Left ventricle myocardium superior (tissue), 1 donor: ENCODE measurements around the gene SNRPA. TPM values are rescaled to one million over a fixed set of nuclear protein-coding genes. Genes with fewer than 3 reads are reported as not detected.
"Not testable (repeated sequence)": the region's sequence is repeated elsewhere in the genome, so short reads cannot be mapped to it uniquely, and the experiment has no call there.

Experiments used
- ATAC-seq: fragments of 200-7000 bp; cut with Tn5 transposase; one replicate; pipeline ENCODE4 v1.9.1; 2020; ENCODE audit warnings: mild to moderate bottlenecking, moderate library complexity
- DNase-seq: peaks from one replicate; pipeline ENCODE4 v3.0.0-alpha.2; 2020
- intact Hi-C: fragments of 100-400 bp; cut with micrococcal nuclease; formaldehyde crosslinking; loops from one replicate; pipeline ENCODE4 v1.11.0; 2022
- total RNA-seq: library from RNA; stranded (reverse); fragmentation: NEBNext Ultra II Directional; extraction: Animal tissue kit (Norgen Biotek cat#: 25700); gene quantifications from one replicate; pipeline ENCODE4 v1.2.1, GENCODE V29; 2021
- donor health status: DM: no; HTN: yes; CAD: no; lungs with severe emphysema.

Gene SNRPA
- total RNA-seq, 1 donor from 2014 or later, result 41.6 TPM

DNA sequence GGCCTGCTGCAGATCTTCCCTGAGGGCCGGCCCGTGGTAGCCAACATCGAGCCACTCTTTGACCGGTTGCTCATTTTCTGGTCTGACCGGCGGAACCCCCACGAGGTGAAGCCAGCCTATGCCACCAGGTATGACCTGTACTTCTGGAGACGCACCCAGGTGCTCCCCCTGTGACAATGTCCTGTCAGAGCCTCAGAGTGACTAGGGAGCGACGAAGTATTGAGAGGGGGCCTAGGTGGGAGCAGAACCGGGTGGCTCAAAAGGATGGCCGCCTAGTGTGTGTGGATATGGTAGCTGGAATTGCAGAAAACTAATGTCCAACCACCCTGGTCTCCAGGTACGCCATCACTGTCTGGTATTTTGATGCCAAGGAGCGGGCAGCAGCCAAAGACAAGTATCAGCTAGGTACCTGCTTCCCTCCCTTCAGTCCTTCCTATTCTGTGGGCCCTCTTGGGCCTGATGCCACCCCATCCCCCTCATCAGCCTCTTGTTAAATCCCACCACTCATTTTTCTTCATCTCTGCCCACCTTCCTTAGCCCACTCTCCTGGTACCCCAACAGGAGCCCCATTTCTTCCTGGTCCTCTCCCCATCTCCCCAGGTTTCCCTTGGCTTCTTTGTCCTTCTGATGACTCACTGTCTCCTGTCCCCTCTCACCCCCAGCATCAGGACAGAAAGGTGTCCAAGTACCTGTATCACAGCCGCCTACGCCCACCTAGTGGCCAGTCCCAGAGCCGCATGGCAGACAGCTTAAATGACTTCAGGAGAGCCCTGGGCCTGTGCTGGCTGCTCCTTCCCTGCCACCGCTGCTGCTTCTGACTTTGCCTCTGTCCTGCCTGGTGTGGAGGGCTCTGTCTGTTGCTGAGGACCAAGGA is 56.4 kb downstream of the SNRPA start:
- no peak for ATAC-seq
- intact Hi-C loops, result no loop called here

DNA sequence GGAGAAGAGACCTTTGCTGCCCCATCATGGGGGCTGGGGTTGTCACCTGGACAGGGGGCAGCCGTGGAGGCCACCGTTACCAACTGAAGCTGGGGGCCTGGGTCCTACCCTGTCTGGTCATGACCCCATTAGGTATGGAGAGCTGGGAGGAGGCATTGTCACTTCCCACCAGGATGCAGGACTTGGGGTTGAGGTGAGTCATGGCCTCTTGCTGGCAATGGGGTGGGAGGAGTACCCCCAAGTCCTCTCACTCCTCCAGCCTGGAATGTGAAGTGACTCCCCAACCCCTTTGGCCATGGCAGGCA is 57.0 kb downstream of the SNRPA start:
- ATAC-seq, result no peak
- intact Hi-C loops, result no loop called here
- no peak for DNase-seq

More for the DNA sequence above, 56.4 kb downstream of the SNRPA start:
- DNase-seq, result no peak

DNA sequence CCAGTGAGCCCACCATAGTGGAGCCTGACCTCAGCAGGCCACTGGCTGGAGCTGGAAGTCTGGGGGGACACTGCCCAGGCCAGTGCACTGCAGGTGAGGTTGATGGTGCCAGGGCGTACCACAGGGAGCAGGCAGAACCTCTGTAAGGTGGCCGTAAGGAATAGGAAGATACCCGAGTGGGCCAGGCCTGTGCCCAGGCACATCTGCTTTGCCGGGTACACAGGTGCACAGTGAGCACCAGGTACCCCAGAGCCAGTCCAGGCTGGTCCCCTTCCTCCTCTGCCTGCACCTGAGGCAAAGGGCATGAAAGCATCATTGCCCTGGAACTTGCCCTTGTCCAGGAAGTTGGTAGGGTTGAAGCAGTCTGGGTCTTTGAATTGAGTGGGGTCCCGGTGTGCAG is 57.5 kb downstream of the SNRPA start:
- DNase-seq, result no peak
- no peak for ATAC-seq
- intact Hi-C loops, result no loop called here

GRCh38 chr19:40809358-40810086 is 58.5 kb downstream of the SNRPA start:
- ATAC-seq (no peak), DNase-seq (no peak)
- intact Hi-C loops, result no loop called here

GRCh38 chr19:40810160-40810559 is 59.2 kb downstream of the SNRPA start:
- intact Hi-C loops, result no loop called here
- DNase-seq (no peak), ATAC-seq (no peak)

DNA sequence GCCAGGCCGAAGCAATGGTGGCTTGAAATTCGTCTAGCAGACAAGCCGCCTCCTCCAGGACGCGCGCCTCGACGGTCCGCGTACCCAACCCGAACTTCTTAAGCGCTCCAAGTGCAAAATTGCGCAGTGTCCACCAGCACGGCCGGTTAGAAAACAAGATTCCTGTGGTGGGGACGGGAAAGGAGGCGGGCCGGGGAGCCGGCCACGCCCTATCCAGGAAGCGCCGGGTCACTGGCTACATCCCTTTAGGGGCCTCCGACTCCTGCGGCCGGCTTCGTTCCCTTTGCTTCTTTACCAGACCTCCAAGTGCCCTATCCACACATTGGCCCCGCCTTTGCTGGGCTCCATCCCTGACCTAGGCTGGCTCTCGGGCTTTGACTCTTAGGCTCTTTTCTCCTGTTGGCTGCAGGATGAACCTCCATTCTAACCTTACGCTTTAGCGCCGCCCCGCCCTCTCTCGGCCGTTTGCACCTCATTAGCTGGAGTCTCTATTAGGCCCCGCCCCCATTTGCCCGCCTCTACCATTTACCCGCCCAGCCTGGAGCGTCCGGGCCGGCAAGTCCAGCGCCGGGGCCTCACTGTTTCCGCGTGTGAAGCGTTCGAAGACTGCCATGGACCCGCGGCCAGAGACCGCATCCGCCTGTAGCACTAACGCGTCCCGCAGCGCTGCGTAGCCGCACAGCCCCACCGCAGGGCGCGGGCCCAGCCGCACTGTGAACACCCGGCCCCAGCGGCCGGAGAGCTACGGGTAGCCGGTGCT is 59.8 kb downstream of the SNRPA start:
- peak; percentile 89 for ATAC-seq
- DNase-seq, result peak; percentile 91
- intact Hi-C loops, result not testable (repeated sequence)

DNA sequence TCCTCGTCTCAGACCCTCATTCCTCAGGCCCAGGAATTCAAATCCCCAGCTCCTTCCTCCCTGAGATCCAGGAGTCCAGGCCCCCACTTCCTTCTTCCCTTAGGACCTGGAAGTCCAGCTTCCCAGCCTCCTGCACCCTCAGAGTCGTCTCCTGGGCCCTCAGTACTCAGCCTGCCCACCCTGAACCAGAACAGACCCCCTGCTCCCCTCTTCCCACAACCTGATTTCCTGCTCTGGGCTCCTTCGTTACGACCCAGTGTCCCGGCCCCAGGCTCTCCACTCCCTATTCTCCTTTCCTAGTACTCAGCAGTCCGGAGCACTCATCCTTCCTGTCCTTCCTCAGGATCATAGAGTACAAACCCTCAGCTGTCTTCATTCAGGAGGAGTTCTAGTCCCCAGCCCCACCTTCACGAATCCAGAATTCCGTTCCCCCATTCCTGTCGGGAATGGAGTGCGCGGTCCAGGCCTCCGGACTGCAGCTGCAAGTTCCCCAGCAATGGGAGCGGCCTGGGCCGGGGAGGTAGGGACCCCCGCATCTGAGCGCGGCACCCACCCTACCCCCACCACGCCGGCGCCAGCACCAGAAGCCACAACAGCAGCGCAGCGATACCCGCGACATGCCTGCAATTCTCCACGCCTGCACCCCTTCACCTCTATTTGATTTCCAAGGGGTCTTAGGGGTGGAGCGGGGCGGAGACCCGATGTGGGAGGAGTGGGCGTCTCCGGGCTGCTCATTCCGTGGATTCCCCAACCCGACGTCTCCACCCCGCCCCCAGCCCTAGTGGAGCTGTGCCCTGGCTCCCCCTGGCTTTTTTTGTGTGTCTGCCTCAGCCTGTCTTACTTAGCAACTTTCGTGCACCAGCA is 60.7 kb downstream of the SNRPA start:
- intact Hi-C loops, result no loop called here

GRCh38 chr19:40812571-40812970 is 61.6 kb downstream of the SNRPA start:
- DNase-seq, intact Hi-C loops, ATAC-seq: not testable (repeated sequence)

More for the DNA sequence above, 60.7 kb downstream of the SNRPA start:
- ATAC-seq (no peak), DNase-seq (peak; percentile 38)

DNA sequence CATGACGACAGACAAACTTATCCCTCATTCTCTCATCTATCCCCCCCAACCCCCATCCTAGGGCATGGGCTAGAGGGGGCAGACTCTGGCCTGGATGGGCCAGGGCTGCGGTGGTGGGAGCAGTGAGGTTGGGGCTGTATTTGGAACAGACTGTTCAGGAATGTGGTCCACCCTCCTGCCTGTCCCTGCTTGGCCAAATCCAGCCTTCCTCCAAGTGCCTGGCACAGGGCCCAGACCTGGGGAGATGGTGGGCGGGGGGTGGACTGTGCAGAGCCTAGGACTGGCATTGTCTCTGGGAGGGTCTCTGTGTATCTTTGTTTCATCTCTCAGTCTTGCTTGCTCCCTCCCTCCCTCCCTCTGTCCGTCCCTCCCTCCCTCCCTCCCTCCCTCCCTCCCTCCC is 62.2 kb downstream of the SNRPA start:
- ATAC-seq, result no peak
- peak; percentile 61 for DNase-seq
- intact Hi-C loops, result no loop called here

Other genes starting within 250 kb of the SNRPA start
- 16.4 TPM for gene SHKBP1, start 174.3 kb upstream of the SNRPA start, total RNA-seq
- gene LTBP4, start 149.8 kb upstream of the SNRPA start, total RNA-seq, result 294 TPM
- gene NUMBL, start 60.6 kb upstream of the SNRPA start, total RNA-seq, result 16.9 TPM
- gene COQ8B, start 34.3 kb upstream of the SNRPA start, total RNA-seq, result 34.6 TPM
- 12.8 TPM for gene ITPKC, start 34.1 kb upstream of the SNRPA start, total RNA-seq
- gene ACTMAP, start 726 bp upstream of the SNRPA start, total RNA-seq, result 6.7 TPM
- gene MIA, start 24.3 kb downstream of the SNRPA start, total RNA-seq, result 1.1 TPM
- gene RAB4B, start 27.0 kb downstream of the SNRPA start, total RNA-seq, result 10.1 TPM
- gene EGLN2, start 48.0 kb downstream of the SNRPA start, total RNA-seq, result 65.5 TPM
- gene CYP2A6, start 99.2 kb downstream of the SNRPA start, total RNA-seq, result not detected
- gene CYP2A7, start 131.0 kb downstream of the SNRPA start, total RNA-seq, result not detected
- gene CYP2B6, start 240.1 kb downstream of the SNRPA start, total RNA-seq, result not detected